Measurements from ENCODE around the gene SENP8. TPM values are rescaled to one million over a fixed set of nuclear protein-coding genes. Genes with fewer than 3 reads are reported as not detected.

The SENP8 gene
- total RNA-seq, 2 experiments from 2014 or later, result 1.2 to 1.3 TPM

GRCh38 chr15:72175186-72176044, 57.2 kb downstream of the SENP8 start:
- H3K27me3 Mint-ChIP-seq, result no peaks in the 10 kb centered on the region
- H3K36me3 Mint-ChIP-seq (ENCODE audit: low read depth), result no peaks in the 10 kb centered on the region
- H3K9me3 Mint-ChIP-seq, result no peaks in the 10 kb centered on the region
- H3K4me1 Mint-ChIP-seq, result peaks cover 4% of the 10 kb centered on the region
- H3K27ac Mint-ChIP-seq, result no peak overlapping the region
- H3K4me3 Mint-ChIP-seq, result no peak overlapping the region
- ChIA-PET CTCF (no interaction called here), POLR2A (no interaction called here)
- DNase-seq, result no peak

- no peak overlapping the region for H3K4me3 Mint-ChIP-seq
- H3K27me3 Mint-ChIP-seq, result peaks cover 4% of the 10 kb centered on the region
- no peak for DNase-seq
- no peaks in the 10 kb centered on the region for H3K36me3 Mint-ChIP-seq (ENCODE audit: low read depth)
- no peak overlapping the region for H3K27ac Mint-ChIP-seq
- H3K9me3 Mint-ChIP-seq, result no peaks in the 10 kb centered on the region
- ChIA-PET CTCF (no interaction called here), POLR2A (no interaction called here)
- peaks cover 4% of the 10 kb centered on the region for H3K4me1 Mint-ChIP-seq
Observed at GRCh38 chr15:72176159-72176558, 58.0 kb downstream of the SENP8 start.

DNA sequence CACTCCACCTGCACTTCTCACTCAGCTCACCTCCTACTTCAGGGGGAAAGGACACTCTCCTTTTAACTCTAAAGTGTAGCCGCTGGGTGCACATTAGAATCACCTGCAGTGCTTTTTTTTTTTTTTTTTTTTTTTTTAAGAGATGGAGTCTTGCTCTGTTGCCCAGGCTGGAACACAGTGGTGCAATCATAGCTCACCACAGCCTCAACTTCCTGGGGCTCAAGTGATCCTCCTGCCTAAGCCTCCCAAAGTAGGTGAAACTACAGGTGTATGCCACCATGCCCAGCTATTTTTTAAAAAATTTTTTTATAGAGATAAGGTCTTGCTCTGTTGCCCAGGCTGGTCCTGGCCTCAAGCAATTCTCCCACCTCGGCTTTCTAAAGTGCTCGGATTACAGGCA, 58.5 kb downstream of the SENP8 start:
- H3K27me3 Mint-ChIP-seq, result peaks cover 9% of the 10 kb centered on the region
- no peak overlapping the region for H3K4me3 Mint-ChIP-seq
- CTCF ChIA-PET, result interaction anchor here (0.6 kb wide), 1 partner anchor 28 kb away, joined by 3 read pairs; no protein-coding TSS in a partner anchor
- DNase-seq, result no peak
- H3K4me1 Mint-ChIP-seq, result peaks cover 4% of the 10 kb centered on the region
- no peaks in the 10 kb centered on the region for H3K9me3 Mint-ChIP-seq
- no peak overlapping the region for H3K27ac Mint-ChIP-seq
- POLR2A ChIA-PET, result interaction anchor here (0.6 kb wide), 1 partner anchor 28 kb away, joined by 3 read pairs; no protein-coding TSS in a partner anchor
- no peaks in the 10 kb centered on the region for H3K36me3 Mint-ChIP-seq (ENCODE audit: low read depth)

DNA sequence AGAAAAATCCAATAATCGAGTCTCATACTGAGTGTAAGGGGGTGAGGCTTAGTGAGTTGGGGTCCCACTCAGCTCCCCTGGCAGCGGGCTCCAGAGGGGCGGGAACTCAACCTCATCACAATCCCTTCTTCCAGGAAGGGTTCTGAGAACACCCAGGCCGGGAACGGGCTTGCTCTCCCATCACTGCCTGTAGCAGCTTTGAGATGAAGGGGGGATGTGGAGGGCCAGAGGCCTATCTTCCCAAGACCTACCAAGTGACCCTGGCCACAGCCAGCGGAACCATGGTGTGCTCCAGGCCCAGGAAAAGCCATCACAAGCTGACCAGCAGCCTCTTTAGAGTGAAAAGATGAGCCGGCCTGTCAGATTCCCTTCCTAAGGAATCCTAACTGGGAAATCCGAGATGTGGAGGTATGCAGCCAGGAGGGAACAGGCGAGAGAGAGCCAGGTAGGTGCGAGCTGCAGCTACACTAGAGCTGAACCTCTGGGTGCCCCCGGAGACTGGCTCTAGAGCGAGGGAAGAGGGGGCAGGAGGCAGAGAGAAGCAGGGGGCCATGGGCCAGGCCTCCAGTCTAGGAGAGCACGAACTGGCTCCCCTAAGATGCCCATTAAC, 60.9 kb downstream of the SENP8 start:
- H3K27me3 Mint-ChIP-seq, result peaks cover 27% of the 10 kb centered on the region
- POLR2A ChIA-PET, result no interaction called here
- no peaks in the 10 kb centered on the region for H3K36me3 Mint-ChIP-seq (ENCODE audit: low read depth)
- peaks cover 4% of the 10 kb centered on the region for H3K4me1 Mint-ChIP-seq
- no peak overlapping the region for H3K27ac Mint-ChIP-seq
- H3K4me3 Mint-ChIP-seq, result no peak overlapping the region
- CTCF ChIA-PET, result no interaction called here
- no peaks in the 10 kb centered on the region for H3K9me3 Mint-ChIP-seq
- DNase-seq, result no peak

DNA sequence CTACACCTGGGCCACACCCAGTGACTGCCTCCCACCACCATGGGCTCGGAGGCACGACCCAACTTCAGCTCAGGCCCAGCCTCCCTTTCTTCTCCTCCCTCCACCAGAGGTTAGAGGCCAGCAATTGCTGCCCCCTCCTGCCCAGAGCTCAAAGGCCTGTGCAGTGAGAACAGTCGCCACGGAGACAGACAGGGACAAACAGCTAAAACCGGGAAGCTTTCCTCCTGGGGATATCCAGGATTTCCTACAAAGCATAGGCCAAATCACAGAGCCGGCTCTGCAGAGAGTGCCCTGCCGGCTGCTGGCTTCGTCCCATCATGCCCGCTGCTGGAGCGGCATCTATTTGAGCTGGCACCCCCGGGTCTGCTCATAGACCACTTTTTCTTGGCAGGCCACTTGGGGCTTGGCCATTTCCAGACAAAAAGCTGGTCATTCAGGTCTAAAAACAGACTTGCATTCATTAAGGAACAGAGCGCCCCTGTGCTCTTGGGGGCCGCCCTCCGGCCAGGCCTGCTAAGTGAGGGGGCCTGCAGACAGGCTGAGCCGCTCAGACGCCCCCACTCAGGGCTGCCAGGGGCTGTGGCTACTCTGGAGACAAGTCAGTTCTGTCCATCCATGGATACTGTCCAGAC, 61.9 kb downstream of the SENP8 start:
- CTCF ChIA-PET, result interaction anchor here (0.6 kb wide), 1 partner anchor 341 kb away, joined by 4 read pairs; no protein-coding TSS in a partner anchor
- peaks cover 32% of the 10 kb centered on the region for H3K27me3 Mint-ChIP-seq

DNA sequence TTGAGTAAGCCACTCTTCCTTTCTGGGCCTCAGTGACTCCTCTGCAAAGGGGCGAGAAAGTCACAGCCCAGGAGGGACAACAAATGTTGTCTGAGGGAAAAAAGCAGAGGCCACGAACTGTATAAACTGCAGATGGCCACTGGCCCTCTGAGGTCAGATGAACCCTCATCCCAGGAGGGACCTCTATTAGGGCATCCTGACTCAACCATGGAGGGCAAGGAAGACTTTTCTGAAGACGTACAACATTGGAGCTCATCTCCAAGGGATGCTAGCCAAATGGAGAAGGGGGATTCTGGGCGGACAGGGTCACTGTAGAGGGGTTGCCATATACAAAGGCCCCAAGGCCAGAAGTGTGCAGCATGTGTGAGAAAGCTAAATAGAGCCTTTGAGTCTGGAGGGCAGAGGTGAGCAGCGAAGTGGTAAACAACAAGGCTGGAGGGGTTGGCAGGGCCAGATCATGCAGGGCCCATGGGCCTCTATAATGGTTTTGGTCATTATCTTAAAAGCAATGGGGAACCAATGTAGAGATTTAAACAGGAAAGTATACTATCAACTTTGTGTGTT, 62.6 kb downstream of the SENP8 start:
- no peaks in the 10 kb centered on the region for H3K36me3 Mint-ChIP-seq (ENCODE audit: low read depth)
- H3K27me3 Mint-ChIP-seq, result peaks cover 36% of the 10 kb centered on the region
- no peaks in the 10 kb centered on the region for H3K9me3 Mint-ChIP-seq
- no peak for DNase-seq
- POLR2A ChIA-PET, result no interaction called here
- no peaks in the 10 kb centered on the region for H3K4me1 Mint-ChIP-seq
- CTCF ChIA-PET, result interaction anchor here (0.6 to 1.6 kb wide), 2 partner anchors 46 to 340 kb away, joined by 3 to 4 read pairs; no protein-coding TSS in a partner anchor
- no peak overlapping the region for H3K27ac Mint-ChIP-seq
- H3K4me3 Mint-ChIP-seq, result no peak overlapping the region

More for the DNA sequence above, 61.9 kb downstream of the SENP8 start:
- H3K4me3 Mint-ChIP-seq, result no peak overlapping the region
- no peaks in the 10 kb centered on the region for H3K9me3 Mint-ChIP-seq
- no peak overlapping the region for H3K27ac Mint-ChIP-seq
- DNase-seq, result no peak
- peaks cover 2% of the 10 kb centered on the region for H3K4me1 Mint-ChIP-seq
- POLR2A ChIA-PET, result no interaction called here
- no peaks in the 10 kb centered on the region for H3K36me3 Mint-ChIP-seq (ENCODE audit: low read depth)

GRCh38 chr15:72182244-72182643, 64.0 kb downstream of the SENP8 start:
- no peak for DNase-seq

DNA sequence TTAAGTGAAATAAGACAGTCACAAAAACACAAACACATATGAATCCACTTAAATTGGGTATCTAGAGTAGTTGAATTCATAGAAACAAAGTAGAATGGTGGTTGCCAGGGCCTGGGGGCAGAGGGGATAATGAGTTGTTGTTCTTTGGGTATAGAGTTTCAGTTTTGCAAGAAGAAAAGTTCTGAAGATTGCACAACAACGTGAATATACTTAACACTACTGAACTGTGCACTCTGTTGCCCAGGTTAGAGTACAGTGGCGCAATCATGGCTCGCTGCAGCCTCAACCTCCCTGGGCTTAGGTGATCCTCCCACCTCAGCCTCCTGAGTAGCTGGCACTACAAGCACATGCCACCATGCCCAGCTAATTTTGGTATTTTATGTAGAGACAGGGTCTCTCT, 64.5 kb downstream of the SENP8 start:
- no peak overlapping the region for H3K27ac Mint-ChIP-seq
- CTCF ChIA-PET, result no interaction called here
- no peaks in the 10 kb centered on the region for H3K9me3 Mint-ChIP-seq
- POLR2A ChIA-PET, result no interaction called here
- no peaks in the 10 kb centered on the region for H3K36me3 Mint-ChIP-seq (ENCODE audit: low read depth)
- no peaks in the 10 kb centered on the region for H3K4me1 Mint-ChIP-seq
- DNase-seq, result no peak
- no peak overlapping the region for H3K4me3 Mint-ChIP-seq
- peaks cover 41% of the 10 kb centered on the region for H3K27me3 Mint-ChIP-seq

More at GRCh38 chr15:72182244-72182643, 64.0 kb downstream of the SENP8 start:
- Mint-ChIP-seq H3K27ac (no peak overlapping the region), H3K27me3 (peaks cover 39% of the 10 kb centered on the region), H3K4me3 (no peak overlapping the region), H3K36me3 (ENCODE audit: low read depth) (no peaks in the 10 kb centered on the region), H3K4me1 (no peaks in the 10 kb centered on the region), H3K9me3 (no peaks in the 10 kb centered on the region)
- ChIA-PET POLR2A (no interaction called here), CTCF (interaction anchor here (1.6 kb wide), 1 partner anchor 44 kb away, joined by 3 read pairs; no protein-coding TSS in a partner anchor)

DNA sequence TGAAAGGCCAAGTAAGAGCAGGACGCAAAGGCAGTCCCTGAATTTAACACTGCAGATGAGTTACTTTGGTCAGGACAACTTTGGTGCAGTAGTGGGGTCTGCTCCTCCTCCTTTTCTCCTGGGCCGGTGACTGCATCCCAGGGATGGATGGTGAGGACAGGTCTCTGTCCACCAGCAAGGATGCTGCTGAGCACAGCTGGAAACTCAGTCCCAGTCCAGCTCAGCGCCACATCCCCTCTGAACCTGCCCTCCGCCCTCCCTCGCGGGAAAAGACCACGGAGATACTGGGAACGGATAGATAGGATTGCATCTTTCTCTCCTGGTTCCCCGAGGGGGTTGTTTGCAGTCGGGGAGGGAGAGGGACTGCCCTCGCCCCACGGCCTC, 65.6 kb downstream of the SENP8 start:
- H3K27me3 Mint-ChIP-seq, result peaks cover 47% of the 10 kb centered on the region
- ChIA-PET POLR2A (no interaction called here), CTCF (no interaction called here)
- DNase-seq, result no peak
- no peak overlapping the region for H3K4me3 Mint-ChIP-seq
- no peaks in the 10 kb centered on the region for H3K9me3 Mint-ChIP-seq
- H3K27ac Mint-ChIP-seq, result no peak overlapping the region
- H3K36me3 Mint-ChIP-seq (ENCODE audit: low read depth), result no peaks in the 10 kb centered on the region
- H3K4me1 Mint-ChIP-seq, result no peaks in the 10 kb centered on the region

GRCh38 chr15:72184165-72184811, 66.1 kb downstream of the SENP8 start:
- Mint-ChIP-seq H3K4me1 (no peaks in the 10 kb centered on the region), H3K27ac (no peak overlapping the region), H3K9me3 (no peaks in the 10 kb centered on the region), H3K27me3 (peaks cover 49% of the 10 kb centered on the region), H3K4me3 (no peak overlapping the region), H3K36me3 (ENCODE audit: low read depth) (no peaks in the 10 kb centered on the region)
- no peak for DNase-seq
- CTCF ChIA-PET, result interaction anchor here (0.6 kb wide), 1 partner anchor 43 kb away, joined by 3 read pairs; no protein-coding TSS in a partner anchor
- POLR2A ChIA-PET, result no interaction called here

- Mint-ChIP-seq H3K27me3 (peaks cover 42% of the 10 kb centered on the region), H3K27ac (no peak overlapping the region), H3K9me3 (no peaks in the 10 kb centered on the region), H3K36me3 (ENCODE audit: low read depth) (no peaks in the 10 kb centered on the region), H3K4me3 (no peak overlapping the region), H3K4me1 (no peaks in the 10 kb centered on the region)
- ChIA-PET POLR2A (no interaction called here), CTCF (interaction anchor here (0.8 to 1.2 kb wide), 3 partner anchors 11 to 161 kb away, joined by 3 to 6 read pairs (median 4); no protein-coding TSS in a partner anchor)
- DNase-seq, result no peak
Observed at GRCh38 chr15:72189250-72189902, 71.2 kb downstream of the SENP8 start.

- H3K4me1 Mint-ChIP-seq, result peaks cover 2% of the 10 kb centered on the region
- no peak overlapping the region for H3K27ac Mint-ChIP-seq
- peaks cover 40% of the 10 kb centered on the region for H3K27me3 Mint-ChIP-seq
- ChIA-PET POLR2A (no interaction called here), CTCF (interaction anchor here (0.7 kb wide), 1 partner anchor 403 kb away, joined by 5 read pairs; no protein-coding TSS in a partner anchor)
- H3K4me3 Mint-ChIP-seq, result no peak overlapping the region
- peaks cover 2% of the 10 kb centered on the region for H3K36me3 Mint-ChIP-seq (ENCODE audit: low read depth)
- no peaks in the 10 kb centered on the region for H3K9me3 Mint-ChIP-seq
- no peak for DNase-seq
Observed at GRCh38 chr15:72192416-72192815, 74.2 kb downstream of the SENP8 start.
